ENCODE results near the gene CERT1.

- TF ChIP-seq CTCF (tag by site-specific recombination; IDR thresholded peaks at IDR 0.05): no peak
- TF ChIP-seq ZNF645 (tag by site-specific recombination; IDR thresholded peaks at IDR 0.05): no peak
- no peak for TF ChIP-seq ZNF350 (tag by site-specific recombination; IDR thresholded peaks at IDR 0.05)
Observed at GRCh38 chr5:75538211-75538610, 26.8 kb upstream of the CERT1 start.

Data from HEK293 (cell line).